Fibroblast of skin of right biceps (primary cell): Measurements from ENCODE around the gene STAG2.
"Not testable (repeated sequence)": the region's sequence is repeated elsewhere in the genome, so short reads cannot be mapped to it uniquely, and the experiment has no call there.

Experiments used
- DNase-seq: peaks from one replicate; pipeline ENCODE4 v3.0.0-alpha.2; 2013

Gene STAG2

GRCh38 chrX:123961268-123962005 lies at the start of gene STAG2:
Gene STAG2 (plus strand): TSS chrX:123961706. CDS start chrX:124022628, 60,922 bp downstream.
- DNase-seq = peak; percentile 93

- DNase-seq = no peak
These were observed 44.4 kb upstream of the STAG2 start for GRCh38 chrX:123917069-123917468.

GRCh38 chrX:123918106-123918721 lies 43.3 kb upstream of the STAG2 start:
- no peak for DNase-seq

- DNase-seq = peak; percentile 91
These were observed 41.3 kb upstream of the STAG2 start for GRCh38 chrX:123920105-123920785.

GRCh38 chrX:123923211-123923610 lies 38.3 kb upstream of the STAG2 start:
- DNase-seq = no peak

- no peak for DNase-seq
These were observed 37.3 kb upstream of the STAG2 start for GRCh38 chrX:123924186-123924585.

- no peak for DNase-seq
These were observed 33.7 kb upstream of the STAG2 start for GRCh38 chrX:123927845-123928244.

- DNase-seq = not testable (repeated sequence)
These were observed 29.5 kb upstream of the STAG2 start for GRCh38 chrX:123932055-123932454.

GRCh38 chrX:123943074-123943473 lies 18.4 kb upstream of the STAG2 start:
- DNase-seq = no peak

- DNase-seq = no peak
These were observed 18.0 kb upstream of the STAG2 start for GRCh38 chrX:123943488-123943887.

GRCh38 chrX:123949846-123950245 lies 11.7 kb upstream of the STAG2 start:
- no peak for DNase-seq

- DNase-seq = peak; percentile 17
These were observed 2.0 kb upstream of the STAG2 start for GRCh38 chrX:123959281-123960063.

- no peak for DNase-seq
These were observed 594 bp upstream of the STAG2 start for GRCh38 chrX:123960956-123961267.

GRCh38 chrX:123962006-123962467 lies 531 bp downstream of the STAG2 start:
- DNase-seq = no peak

- peak; percentile 96 for DNase-seq
These were observed 1.4 kb downstream of the STAG2 start for GRCh38 chrX:123962794-123963373.

GRCh38 chrX:123964156-123964834 lies 2.8 kb downstream of the STAG2 start:
- DNase-seq = peak; percentile 17

- DNase-seq = no peak
These were observed 4.2 kb downstream of the STAG2 start for GRCh38 chrX:123965712-123966111.

GRCh38 chrX:123967497-123967896 lies 6.0 kb downstream of the STAG2 start:
- no peak for DNase-seq

GRCh38 chrX:123968383-123969050 lies 7.0 kb downstream of the STAG2 start:
- no peak for DNase-seq

GRCh38 chrX:123971982-123972381 lies 10.5 kb downstream of the STAG2 start:
- DNase-seq = no peak

- DNase-seq = no peak
These were observed 12.4 kb downstream of the STAG2 start for GRCh38 chrX:123973921-123974320.

GRCh38 chrX:123975180-123975579 lies 13.7 kb downstream of the STAG2 start:
- peak; percentile 57 for DNase-seq
